GM11168 (cell line): Measurements from ENCODE around the gene NPHP1.
"Not testable (repeated sequence)": the region's sequence is repeated elsewhere in the genome, so short reads cannot be mapped to it uniquely, and the experiment has no call there.

Source experiments
- in situ Hi-C: fragments of 300-500 bp; cut with MboI; formaldehyde crosslinking; loops from one replicate; pipeline ENCODE4 v1.12.0; 2022; ENCODE audit warnings: low sequenced_read_pairs; ENCODE audit not compliant: unreplicated experiment

NPHP1 gene

GRCh38 chr2:110093924-110094323 lies 110.9 kb downstream of the NPHP1 start:
- in situ Hi-C loops, result not testable (repeated sequence)

GRCh38 chr2:110090164-110090563 lies 114.6 kb downstream of the NPHP1 start:
- in situ Hi-C loops, result not testable (repeated sequence)

- in situ Hi-C loops, result not testable (repeated sequence)
Observed at GRCh38 chr2:110083757-110084156, 121.1 kb downstream of the NPHP1 start.

GRCh38 chr2:110083162-110083561 lies 121.7 kb downstream of the NPHP1 start:
- in situ Hi-C loops, result not testable (repeated sequence)

- in situ Hi-C loops, result not testable (repeated sequence)
Observed at GRCh38 chr2:110078104-110078503, 126.7 kb downstream of the NPHP1 start.

DNA sequence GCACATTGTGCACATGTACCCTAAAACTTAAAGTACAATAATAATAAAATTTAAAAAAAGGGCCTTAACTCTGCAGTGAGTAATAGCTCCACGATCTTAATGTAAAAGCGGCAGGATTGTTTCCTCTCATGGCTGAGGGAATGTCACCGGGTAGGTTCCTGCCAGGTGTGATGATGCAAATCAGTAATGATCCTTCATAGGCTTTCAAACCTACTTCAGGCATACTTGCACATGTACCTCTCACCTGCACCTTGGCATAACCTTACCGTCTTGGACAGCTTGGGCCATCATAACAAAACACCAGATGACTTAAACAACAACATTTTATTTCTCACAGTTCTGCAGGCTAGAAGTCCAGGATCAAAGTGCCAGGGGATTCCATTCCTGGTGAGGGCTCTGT lies 128.9 kb downstream of the NPHP1 start:
- in situ Hi-C loops, result not testable (repeated sequence)
